ENCODE measurements around the gene F8A1. TPM values are rescaled to one million over a fixed set of nuclear protein-coding genes. Genes with fewer than 3 reads are reported as not detected.
"Not testable (repeated sequence)": the region's sequence is repeated elsewhere in the genome, so short reads cannot be mapped to it uniquely, and the experiment has no call there.

F8A1 gene
- 10 to 100 TPM in 1 of 3 donors, 1 to 10 TPM in 2; 8.4 to 18.1 (median 9.5) TPM for polyA plus RNA-seq (ENCODE audit: insufficient read length in 3 of 3)

- not testable (repeated sequence) for DNase-seq (ENCODE audit: low read depth in 3 of 3, low spot score in 2 of 3)
These were observed at the start of gene F8A1 for GRCh38 chrX:154886069-154886788. Gene F8A1 (plus strand): TSS chrX:154886355. CDS start chrX:154886375, 20 bp downstream.

- DNase-seq (ENCODE audit: low read depth in 3 of 3, low spot score in 2 of 3) = peak in 1 of 3 donors; percentile 6
These were observed 45.3 kb upstream of the F8A1 start for GRCh38 chrX:154840856-154841255.

GRCh38 chrX:154850957-154851611 is 35.1 kb upstream of the F8A1 start:
- no peak for DNase-seq (ENCODE audit: low read depth in 3 of 3, low spot score in 2 of 3)

- DNase-seq (ENCODE audit: low read depth in 3 of 3, low spot score in 2 of 3) = no peak
These were observed 30.9 kb upstream of the F8A1 start for GRCh38 chrX:154855256-154855655.

GRCh38 chrX:154868522-154868921 is 17.6 kb upstream of the F8A1 start:
- DNase-seq (ENCODE audit: low read depth in 3 of 3, low spot score in 2 of 3) = not testable (repeated sequence)

- DNase-seq (ENCODE audit: low read depth in 3 of 3, low spot score in 2 of 3) = no peak
These were observed 12.8 kb upstream of the F8A1 start for GRCh38 chrX:154873329-154873728.

GRCh38 chrX:154884069-154884468 is 2.1 kb upstream of the F8A1 start:
- DNase-seq (ENCODE audit: low read depth in 3 of 3, low spot score in 2 of 3) = not testable (repeated sequence)

- not testable (repeated sequence) for DNase-seq (ENCODE audit: low read depth in 3 of 3, low spot score in 2 of 3)
These were observed 1.1 kb upstream of the F8A1 start for GRCh38 chrX:154885057-154885456.

GRCh38 chrX:154885549-154885948 is 606 bp upstream of the F8A1 start:
- DNase-seq (ENCODE audit: low read depth in 3 of 3, low spot score in 2 of 3) = not testable (repeated sequence)

GRCh38 chrX:154886789-154887221 is 650 bp downstream of the F8A1 start:
- not testable (repeated sequence) for DNase-seq (ENCODE audit: low read depth in 3 of 3, low spot score in 2 of 3)

- no peak for DNase-seq (ENCODE audit: low read depth in 3 of 3, low spot score in 2 of 3)
These were observed 5.0 kb downstream of the F8A1 start for GRCh38 chrX:154890990-154891639.

- DNase-seq (ENCODE audit: low read depth in 3 of 3, low spot score in 2 of 3) = no peak
These were observed 6.1 kb downstream of the F8A1 start for GRCh38 chrX:154892296-154892695.

- no peak for DNase-seq (ENCODE audit: low read depth in 3 of 3, low spot score in 2 of 3)
These were observed 14.2 kb downstream of the F8A1 start for GRCh38 chrX:154900323-154900722.

GRCh38 chrX:154902408-154902807 is 16.3 kb downstream of the F8A1 start:
- DNase-seq (ENCODE audit: low read depth in 3 of 3, low spot score in 2 of 3) = no peak

- DNase-seq (ENCODE audit: low read depth in 3 of 3, low spot score in 2 of 3) = no peak
These were observed 22.7 kb downstream of the F8A1 start for GRCh38 chrX:154908821-154909220.

- DNase-seq (ENCODE audit: low read depth in 3 of 3, low spot score in 2 of 3) = not testable (repeated sequence)
These were observed 23.9 kb downstream of the F8A1 start for GRCh38 chrX:154910048-154910447.

- DNase-seq (ENCODE audit: low read depth in 3 of 3, low spot score in 2 of 3) = not testable (repeated sequence)
These were observed 24.4 kb downstream of the F8A1 start for GRCh38 chrX:154910528-154910927.

GRCh38 chrX:154914052-154914451 is 27.9 kb downstream of the F8A1 start:
- DNase-seq (ENCODE audit: low read depth in 3 of 3, low spot score in 2 of 3) = no peak

- DNase-seq (ENCODE audit: low read depth in 3 of 3, low spot score in 2 of 3) = peak; percentile 29 to 55 (median 45)
These were observed 31.9 kb downstream of the F8A1 start for GRCh38 chrX:154918060-154918483.

GRCh38 chrX:154924771-154925170 is 38.6 kb downstream of the F8A1 start:
- not testable (repeated sequence) for DNase-seq (ENCODE audit: low read depth in 3 of 3, low spot score in 2 of 3)

Measured in right renal cortex interstitium (tissue), 3 donors.